Heart left ventricle (tissue), 13 donors: ENCODE measurements around the gene FSHR.

Experiments used
- POLR2A ChIP-seq, 2 donors: fragments of 450-650 bp; IDR thresholded peaks; one replicate each; pipeline ENCODE4 v1.6.1; 2017; ENCODE audit warnings: antibody characterized with exemption in 2 of 2, mild to moderate bottlenecking in 2 of 2, moderate library complexity in 2 of 2
- TF ChIP-seq, protein P1 (sequence below), 12 donors: fragments of 200-600 bp; sonication (generic) in 4 of 12; IDR thresholded peaks; one replicate each; pipeline versions ENCODE4 v1.5.0 to v1.8.0; 2018 to 2022; ENCODE audit warnings: antibody characterized with exemption in 12 of 12, mild to moderate bottlenecking in 5 of 12
- donor health status: ischemic (EF 13 %, LVEDD 7.1; RV severe dilation, severe dysfunction).
- donor health status: DM: no; HTN: yes; CAD: no.
- donor health status: DM: no; HTN: no; CAD: no.
- donor health status: ischemic (EF 25% LVEDD 6.9; RV normal size, moderate dysfunction).
- donor health status: ischemic (EF 25% LVEDD 5.7; RV mildly dilated, moderate dysfunction).
- donor health status: ischemic (EF 35%, LVEDD 5.7; RV mildly dilated, moderate dysfunction).
- donor health status: nonischemic (EF 11% LVEDD 7.7; RV severe dilation, severe dysfunction).
- donor health status: DM: yes; HTN: yes; CAD: no.
- donor health status: PGD.
- donor health status: ischemic (EF 29% LVEDD 5.4; RV normal size, mild dysfunction).
- donor health status: nonischemic (EF 23%, LVEDD 6.1; RV moderate dilation, normal function).

DNA sequence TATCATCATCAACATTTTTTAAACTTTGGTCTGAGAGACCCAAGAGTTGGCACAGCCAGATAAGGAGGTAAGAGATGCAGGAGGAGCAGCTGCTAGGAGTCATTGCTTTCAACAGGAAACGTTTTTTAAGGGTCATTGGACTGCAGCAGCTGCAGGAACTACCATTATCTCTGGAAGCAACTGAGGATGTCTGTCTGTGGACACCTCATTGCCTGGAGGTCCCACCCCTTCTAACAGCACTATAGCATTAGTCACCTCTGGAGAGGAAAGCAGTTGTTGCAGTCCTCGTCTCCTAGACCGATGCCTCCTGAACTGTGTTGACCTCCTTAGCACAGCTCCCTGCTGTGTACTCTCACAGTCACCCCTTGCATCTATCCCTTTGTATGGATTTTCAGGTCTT lies 21.5 kb upstream of the FSHR start:
- TF ChIP-seq, protein P1, sequence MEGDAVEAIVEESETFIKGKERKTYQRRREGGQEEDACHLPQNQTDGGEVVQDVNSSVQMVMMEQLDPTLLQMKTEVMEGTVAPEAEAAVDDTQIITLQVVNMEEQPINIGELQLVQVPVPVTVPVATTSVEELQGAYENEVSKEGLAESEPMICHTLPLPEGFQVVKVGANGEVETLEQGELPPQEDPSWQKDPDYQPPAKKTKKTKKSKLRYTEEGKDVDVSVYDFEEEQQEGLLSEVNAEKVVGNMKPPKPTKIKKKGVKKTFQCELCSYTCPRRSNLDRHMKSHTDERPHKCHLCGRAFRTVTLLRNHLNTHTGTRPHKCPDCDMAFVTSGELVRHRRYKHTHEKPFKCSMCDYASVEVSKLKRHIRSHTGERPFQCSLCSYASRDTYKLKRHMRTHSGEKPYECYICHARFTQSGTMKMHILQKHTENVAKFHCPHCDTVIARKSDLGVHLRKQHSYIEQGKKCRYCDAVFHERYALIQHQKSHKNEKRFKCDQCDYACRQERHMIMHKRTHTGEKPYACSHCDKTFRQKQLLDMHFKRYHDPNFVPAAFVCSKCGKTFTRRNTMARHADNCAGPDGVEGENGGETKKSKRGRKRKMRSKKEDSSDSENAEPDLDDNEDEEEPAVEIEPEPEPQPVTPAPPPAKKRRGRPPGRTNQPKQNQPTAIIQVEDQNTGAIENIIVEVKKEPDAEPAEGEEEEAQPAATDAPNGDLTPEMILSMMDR (IDR thresholded peaks at IDR 0.05) = no peak
- no peak for TF ChIP-seq POLR2A (IDR thresholded peaks at IDR 0.05)
